ENCODE results near the gene CFHR1. TPM values are rescaled to one million over a fixed set of nuclear protein-coding genes. Genes with fewer than 3 reads are reported as not detected.
"Not testable (repeated sequence)": the region's sequence is repeated elsewhere in the genome, so short reads cannot be mapped to it uniquely, and the experiment has no call there.

CFHR1 gene
- not detected for total RNA-seq
- polyA plus RNA-seq (2013, experiment 1 of 2) = not detected
- polyA plus RNA-seq (2013, experiment 2 of 2) = not detected
- 0 to 0.14 (median 0) reads per million in 172 experiments for total RNA-seq

DNA sequence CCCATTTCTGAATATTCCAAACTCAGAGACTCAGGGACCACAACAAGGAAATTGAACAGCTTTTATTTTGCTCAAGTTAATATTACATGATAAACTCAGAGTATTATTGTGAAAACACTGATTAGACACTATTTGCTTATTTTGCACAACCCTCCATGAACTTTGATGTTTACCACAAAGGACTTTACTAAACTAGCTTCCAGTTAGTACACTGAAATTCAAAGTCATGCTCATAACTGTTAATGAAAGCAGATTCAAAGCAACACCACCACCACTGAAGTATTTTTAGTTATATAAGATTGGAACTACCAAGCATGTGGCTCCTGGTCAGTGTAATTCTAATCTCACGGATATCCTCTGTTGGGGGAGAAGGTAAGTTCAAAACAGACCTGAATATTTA, at the start of gene CFHR1:
Gene CFHR1 (plus strand): TSS at position 201 of the 400 bp plus-strand sequence. CDS start 114 bp downstream, at position 315.
- H3K4me1 Mint-ChIP-seq (ENCODE audit: low read depth); H3K27me3 Mint-ChIP-seq; H3K9me3 ChIP-seq (ENCODE audit: control insufficient read depth in 1 of 2, insufficient read depth in 1 of 2, low read length in 2 of 2); CTCF ChIA-PET; H3K36me3 ChIP-seq (ENCODE audit: insufficient read depth, low read length); POLR2A ChIA-PET; H3K27me3 ChIP-seq (ENCODE audit: control insufficient read depth in 1 of 2, insufficient read depth in 2 of 2, low read length in 2 of 2); DNase-seq; H3K4me3 Mint-ChIP-seq; H3K36me3 Mint-ChIP-seq (ENCODE audit: low read depth); H3K27ac Mint-ChIP-seq; intact Hi-C loops (cut with DNase I, micrococcal nuclease); ATAC-seq (ENCODE audit: poor library complexity); H3K4me1 ChIP-seq (ENCODE audit: insufficient read depth, low read length); H3K4me3 ChIP-seq (ENCODE audit: low read length); H3K27ac ChIP-seq (ENCODE audit: low read depth in 1 of 2, low read length in 2 of 2); H3K9me3 Mint-ChIP-seq: not testable (repeated sequence)

DNA sequence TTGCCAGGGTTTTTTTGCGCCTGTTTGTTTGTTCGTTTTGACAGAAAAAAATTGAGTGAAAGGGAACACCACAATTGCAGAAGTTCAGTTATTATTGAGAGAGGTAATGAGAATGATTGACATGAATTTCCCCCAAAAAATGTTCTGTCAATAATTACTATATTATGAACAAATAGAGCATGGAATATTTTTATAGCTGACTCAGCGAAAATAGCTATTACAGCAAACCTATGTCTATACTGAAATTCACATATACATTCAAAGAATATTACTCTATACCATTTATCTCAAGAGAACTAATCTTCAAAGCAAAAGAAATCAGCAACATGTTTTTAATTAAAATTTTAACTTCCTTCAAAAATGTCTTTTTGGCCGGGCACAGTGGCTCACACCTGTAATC, 49.7 kb upstream of the CFHR1 start:
- H3K27me3 Mint-ChIP-seq; intact Hi-C loops (cut with DNase I, micrococcal nuclease); H3K4me3 ChIP-seq (ENCODE audit: low read length); H3K27me3 ChIP-seq (ENCODE audit: control insufficient read depth in 1 of 2, insufficient read depth in 2 of 2, low read length in 2 of 2); H3K4me1 ChIP-seq (ENCODE audit: insufficient read depth, low read length); H3K27ac ChIP-seq (ENCODE audit: low read depth in 1 of 2, low read length in 2 of 2); H3K9me3 ChIP-seq (ENCODE audit: control insufficient read depth in 1 of 2, insufficient read depth in 1 of 2, low read length in 2 of 2); H3K4me1 Mint-ChIP-seq (ENCODE audit: low read depth); ATAC-seq (ENCODE audit: poor library complexity); H3K36me3 Mint-ChIP-seq (ENCODE audit: low read depth); H3K36me3 ChIP-seq (ENCODE audit: insufficient read depth, low read length); H3K9me3 Mint-ChIP-seq; POLR2A ChIA-PET; DNase-seq; CTCF ChIA-PET; H3K4me3 Mint-ChIP-seq; H3K27ac Mint-ChIP-seq: not testable (repeated sequence)

DNA sequence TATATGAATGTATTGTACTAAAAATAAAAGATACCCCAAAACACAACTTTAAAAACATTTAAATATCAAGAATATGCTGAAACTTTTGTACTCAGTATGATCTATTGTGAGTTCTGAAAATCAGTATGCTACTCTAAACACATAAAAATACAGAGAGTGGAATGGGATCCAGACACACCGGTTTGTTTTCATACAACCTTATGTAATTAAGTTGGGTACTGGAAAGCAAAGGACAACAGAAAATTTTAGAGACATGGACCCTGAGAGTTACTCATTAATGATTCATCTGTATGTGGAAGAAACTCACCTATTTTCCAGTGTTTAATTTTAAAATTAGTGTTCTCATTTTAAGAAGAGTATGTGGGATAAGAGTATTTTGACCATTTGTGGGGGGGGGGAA, 45.8 kb upstream of the CFHR1 start:
- POLR2A ChIA-PET = no interaction called here
- H3K4me1 ChIP-seq (ENCODE audit: insufficient read depth, low read length) = no peaks in the 10 kb centered on the region
- Mint-ChIP-seq H3K27ac (no peak overlapping the region), H3K27me3 (no peaks in the 10 kb centered on the region), H3K4me3 (no peak overlapping the region), H3K9me3 (no peaks in the 10 kb centered on the region), H3K36me3 (ENCODE audit: low read depth) (no peaks in the 10 kb centered on the region), H3K4me1 (ENCODE audit: low read depth) (no peaks in the 10 kb centered on the region)
- no peaks in the 10 kb centered on the region for H3K27me3 ChIP-seq (ENCODE audit: control insufficient read depth in 1 of 2, insufficient read depth in 2 of 2, low read length in 2 of 2)
- TF ChIP-seq, protein P1, sequence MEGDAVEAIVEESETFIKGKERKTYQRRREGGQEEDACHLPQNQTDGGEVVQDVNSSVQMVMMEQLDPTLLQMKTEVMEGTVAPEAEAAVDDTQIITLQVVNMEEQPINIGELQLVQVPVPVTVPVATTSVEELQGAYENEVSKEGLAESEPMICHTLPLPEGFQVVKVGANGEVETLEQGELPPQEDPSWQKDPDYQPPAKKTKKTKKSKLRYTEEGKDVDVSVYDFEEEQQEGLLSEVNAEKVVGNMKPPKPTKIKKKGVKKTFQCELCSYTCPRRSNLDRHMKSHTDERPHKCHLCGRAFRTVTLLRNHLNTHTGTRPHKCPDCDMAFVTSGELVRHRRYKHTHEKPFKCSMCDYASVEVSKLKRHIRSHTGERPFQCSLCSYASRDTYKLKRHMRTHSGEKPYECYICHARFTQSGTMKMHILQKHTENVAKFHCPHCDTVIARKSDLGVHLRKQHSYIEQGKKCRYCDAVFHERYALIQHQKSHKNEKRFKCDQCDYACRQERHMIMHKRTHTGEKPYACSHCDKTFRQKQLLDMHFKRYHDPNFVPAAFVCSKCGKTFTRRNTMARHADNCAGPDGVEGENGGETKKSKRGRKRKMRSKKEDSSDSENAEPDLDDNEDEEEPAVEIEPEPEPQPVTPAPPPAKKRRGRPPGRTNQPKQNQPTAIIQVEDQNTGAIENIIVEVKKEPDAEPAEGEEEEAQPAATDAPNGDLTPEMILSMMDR (IDR thresholded peaks at IDR 0.05) = no peak
- no peaks in the 10 kb centered on the region for H3K36me3 ChIP-seq (ENCODE audit: insufficient read depth, low read length)
- intact Hi-C loops (cut with DNase I, micrococcal nuclease) = no loop called here
- no peak overlapping the region for H3K27ac ChIP-seq (ENCODE audit: low read depth in 1 of 2, low read length in 2 of 2)
- ATAC-seq (ENCODE audit: poor library complexity) (no peak), DNase-seq (no peak)
- H3K9me3 ChIP-seq (ENCODE audit: control insufficient read depth in 1 of 2, insufficient read depth in 1 of 2, low read length in 2 of 2) = no peaks in the 10 kb centered on the region
- CTCF ChIA-PET = no interaction called here
- H3K4me3 ChIP-seq (ENCODE audit: low read length) = no peak overlapping the region

DNA sequence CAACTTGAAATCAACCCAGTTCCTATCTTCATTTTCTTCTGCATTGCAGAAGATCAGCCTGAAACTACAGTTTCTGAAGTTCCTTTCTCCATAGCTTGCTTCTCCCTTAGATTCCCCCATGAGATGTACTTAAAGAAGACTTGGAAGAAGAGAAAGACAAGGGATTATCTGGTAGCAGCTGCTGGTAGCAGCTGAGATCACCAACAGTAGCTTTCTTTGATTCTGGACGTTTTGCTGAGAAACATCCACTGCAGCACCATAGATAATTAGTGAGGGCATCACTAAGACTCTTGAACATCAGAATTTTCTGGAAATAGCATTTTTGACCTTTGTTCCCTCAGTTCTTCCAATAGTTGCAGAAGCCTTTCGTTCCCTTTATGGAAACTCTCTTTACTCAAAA, 45.4 kb upstream of the CFHR1 start:
- Mint-ChIP-seq H3K27me3 (no peaks in the 10 kb centered on the region), H3K4me3 (no peak overlapping the region), H3K36me3 (ENCODE audit: low read depth) (no peaks in the 10 kb centered on the region), H3K27ac (no peak overlapping the region), H3K4me1 (ENCODE audit: low read depth) (no peaks in the 10 kb centered on the region), H3K9me3 (no peaks in the 10 kb centered on the region)
- Histone ChIP-seq H3K4me3 (ENCODE audit: low read length) (no peak overlapping the region), H3K4me1 (ENCODE audit: insufficient read depth, low read length) (no peaks in the 10 kb centered on the region), H3K9me3 (ENCODE audit: control insufficient read depth in 1 of 2, insufficient read depth in 1 of 2, low read length in 2 of 2) (no peaks in the 10 kb centered on the region), H3K27me3 (ENCODE audit: control insufficient read depth in 1 of 2, insufficient read depth in 2 of 2, low read length in 2 of 2) (no peaks in the 10 kb centered on the region), H3K27ac (ENCODE audit: low read depth in 1 of 2, low read length in 2 of 2) (no peak overlapping the region), H3K36me3 (ENCODE audit: insufficient read depth, low read length) (no peaks in the 10 kb centered on the region)
- TF ChIP-seq, protein P1 (IDR thresholded peaks at IDR 0.05) = no peak
- no peak for ATAC-seq (ENCODE audit: poor library complexity)
- no peak for DNase-seq
- intact Hi-C loops (cut with DNase I, micrococcal nuclease) = no loop called here
- ChIA-PET CTCF (no interaction called here), POLR2A (no interaction called here)
